AG04450 (cell line): ENCODE data around the gene DDX1. TPM values are rescaled to one million over a fixed set of nuclear protein-coding genes. Genes with fewer than 3 reads are reported as not detected.

Source experiments
- CTCF ChIA-PET: fragments of 300-600, 350-600 bp; formaldehyde crosslinking; extraction: SDS; loops from one replicate; lab custom pipeline; 2022; ENCODE audit warnings: antibody characterized with exemption, inconsistent platforms; lab: Charles Lee
- POLR2A ChIA-PET: fragments of 350-600 bp; formaldehyde crosslinking; extraction: SDS; loops from one replicate; lab custom pipeline; 2021; ENCODE audit warnings: antibody characterized with exemption, inconsistent platforms; lab: Yijun Ruan, JAX
- DNase-seq: peaks from one replicate; pipeline ENCODE4 v3.0.0-alpha.2; 2011; ENCODE audit warnings: low read depth, low spot score
- H3K27ac ChIP-seq: one replicate; pipeline ENCODE4 v1.5.1; 2012; ENCODE audit warnings: low read depth, low read length, control low read depth
- H3K27me3 ChIP-seq: one replicate; pipeline ENCODE4 v1.6.0; 2012; ENCODE audit warnings: low read length; ENCODE audit not compliant: control insufficient read depth, insufficient read depth
- H3K4me3 ChIP-seq: 2 replicates; pipeline ENCODE4 v1.5.1; 2011; ENCODE audit warnings: mild to moderate bottlenecking, low read depth, low read length, control low read depth
- H3K9me3 ChIP-seq: 2 replicates; pipeline ENCODE4 v1.5.1; 2012; ENCODE audit warnings: low read length; ENCODE audit not compliant: control insufficient read depth, insufficient read depth
- polyA plus RNA-seq: library from polyadenylated mRNA; depleted of rRNA; stranded (reverse); fragments of >200 nt; gene quantifications from 2 replicates; pipeline ENCODE4 v1.2.3, GENCODE V29; 2011
- TF ChIP-seq, protein P1 (sequence below): IDR thresholded peaks from 2 replicates; pipeline ENCODE4 v1.5.1; 2011; ENCODE audit warnings: low read depth, low read length, control low read depth, inconsistent platforms

The DDX1 gene
- polyA plus RNA-seq, 1 experiment = 171 TPM

DNA sequence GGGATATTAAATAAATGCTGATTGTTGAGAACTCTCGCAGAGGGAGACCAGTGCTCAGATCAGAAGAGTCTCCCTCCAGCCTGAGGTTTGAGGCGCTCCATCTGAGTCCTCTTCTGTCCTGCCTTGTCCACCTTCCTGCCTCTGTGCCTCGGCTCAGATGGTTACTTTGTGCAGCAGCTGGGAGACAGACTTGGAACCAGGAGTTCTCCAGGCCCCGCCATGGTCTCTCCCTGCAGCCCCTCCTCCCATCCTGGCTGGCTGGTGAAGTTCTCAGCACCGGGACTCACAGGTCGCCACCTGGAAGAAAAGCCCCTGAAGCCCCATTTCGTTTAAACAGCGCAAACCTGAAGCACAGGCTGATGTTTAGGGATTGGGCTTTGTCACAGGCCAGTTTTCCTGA, 60.6 kb downstream of the DDX1 start:
- H3K27ac ChIP-seq = no peak overlapping the region
- ChIA-PET POLR2A (no interaction called here), CTCF (no interaction called here)
- no peak overlapping the region for H3K4me3 ChIP-seq
- TF ChIP-seq, protein P1, sequence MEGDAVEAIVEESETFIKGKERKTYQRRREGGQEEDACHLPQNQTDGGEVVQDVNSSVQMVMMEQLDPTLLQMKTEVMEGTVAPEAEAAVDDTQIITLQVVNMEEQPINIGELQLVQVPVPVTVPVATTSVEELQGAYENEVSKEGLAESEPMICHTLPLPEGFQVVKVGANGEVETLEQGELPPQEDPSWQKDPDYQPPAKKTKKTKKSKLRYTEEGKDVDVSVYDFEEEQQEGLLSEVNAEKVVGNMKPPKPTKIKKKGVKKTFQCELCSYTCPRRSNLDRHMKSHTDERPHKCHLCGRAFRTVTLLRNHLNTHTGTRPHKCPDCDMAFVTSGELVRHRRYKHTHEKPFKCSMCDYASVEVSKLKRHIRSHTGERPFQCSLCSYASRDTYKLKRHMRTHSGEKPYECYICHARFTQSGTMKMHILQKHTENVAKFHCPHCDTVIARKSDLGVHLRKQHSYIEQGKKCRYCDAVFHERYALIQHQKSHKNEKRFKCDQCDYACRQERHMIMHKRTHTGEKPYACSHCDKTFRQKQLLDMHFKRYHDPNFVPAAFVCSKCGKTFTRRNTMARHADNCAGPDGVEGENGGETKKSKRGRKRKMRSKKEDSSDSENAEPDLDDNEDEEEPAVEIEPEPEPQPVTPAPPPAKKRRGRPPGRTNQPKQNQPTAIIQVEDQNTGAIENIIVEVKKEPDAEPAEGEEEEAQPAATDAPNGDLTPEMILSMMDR = no peak
- DNase-seq = no peak
- H3K9me3 ChIP-seq = no peaks in the 10 kb centered on the region; the same call in 1 of the 2 replicates
- peaks cover 8% of the 10 kb centered on the region for H3K27me3 ChIP-seq

DNA sequence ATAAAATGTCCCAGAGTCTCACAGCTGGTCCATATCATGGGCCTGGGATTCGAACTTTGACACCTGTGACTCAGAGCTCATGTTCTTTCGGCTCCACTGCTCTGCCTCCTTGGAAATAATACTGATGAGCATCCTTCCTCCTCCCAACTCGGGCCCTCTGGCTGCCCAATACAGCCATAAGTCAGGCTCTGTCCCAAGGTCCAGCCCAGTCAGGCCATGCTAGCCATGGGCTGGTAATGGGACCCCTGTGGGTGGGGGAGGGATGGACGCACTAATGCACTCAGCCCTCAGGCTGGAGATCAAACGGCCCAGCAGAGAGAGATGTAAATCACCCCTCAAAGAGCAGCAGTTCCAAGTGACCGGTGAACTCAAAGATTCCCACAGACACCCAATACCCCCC, 61.1 kb downstream of the DDX1 start:
- Histone ChIP-seq H3K9me3 (no peaks in the 10 kb centered on the region; the same call in 1 of the 2 replicates), H3K27ac (no peak overlapping the region), H3K27me3 (peaks cover 5% of the 10 kb centered on the region), H3K4me3 (no peak overlapping the region)
- CTCF ChIA-PET = no interaction called here
- TF ChIP-seq, protein P1 = no peak
- DNase-seq = no peak
- POLR2A ChIA-PET = no interaction called here

DNA sequence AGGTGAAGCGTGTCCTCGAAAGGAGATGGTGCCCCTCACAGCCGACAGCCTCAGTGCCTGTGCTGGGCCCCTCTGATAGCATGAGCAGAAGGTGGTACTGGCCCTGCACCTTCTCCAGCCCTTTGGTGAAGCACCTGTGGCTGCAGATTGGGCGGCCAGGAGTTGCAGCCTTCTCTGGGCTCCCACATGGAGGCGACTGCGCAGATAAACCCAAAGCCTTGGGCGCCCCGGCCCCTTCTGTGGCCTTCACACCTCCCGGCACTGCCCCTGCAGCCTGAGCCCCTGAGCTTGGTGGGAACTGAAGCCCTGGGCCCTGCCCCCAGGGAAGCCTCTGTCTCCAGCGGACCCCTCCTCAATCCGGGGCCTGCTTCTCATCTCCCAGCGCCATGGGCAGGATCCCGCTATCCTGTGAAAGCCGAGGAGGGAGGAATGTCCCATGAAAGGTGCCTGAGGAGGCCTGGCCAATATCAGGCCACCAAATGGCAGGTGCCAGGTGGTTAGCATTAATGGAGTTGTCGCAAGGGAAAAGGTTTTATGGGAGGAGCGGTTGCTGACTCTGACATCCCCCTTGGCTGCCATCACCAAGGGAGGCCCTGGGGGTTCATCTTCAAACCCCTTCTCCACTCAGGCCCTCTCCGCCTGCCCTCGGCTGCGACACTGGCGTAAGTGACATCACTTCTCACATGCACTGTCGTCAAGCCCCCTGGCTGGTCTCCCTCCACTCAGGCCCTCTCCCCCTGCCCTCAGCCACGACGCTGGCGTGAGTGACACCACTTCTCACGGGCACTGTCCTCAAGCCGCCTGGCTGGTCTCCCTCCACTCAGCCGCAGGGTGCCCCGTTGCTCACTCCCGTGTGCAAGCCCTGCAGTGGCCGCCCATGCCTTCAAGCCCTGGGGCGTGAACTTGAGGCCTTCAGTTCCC, 62.4 kb downstream of the DDX1 start:
- POLR2A ChIA-PET = no interaction called here
- CTCF ChIA-PET = no interaction called here
- Histone ChIP-seq H3K27me3 (peaks cover 2% of the 10 kb centered on the region), H3K4me3 (no peak overlapping the region), H3K9me3 (no peaks in the 10 kb centered on the region; the same call in 1 of the 2 replicates), H3K27ac (no peak overlapping the region)
- no peak for DNase-seq
- TF ChIP-seq, protein P1 = no peak

DNA sequence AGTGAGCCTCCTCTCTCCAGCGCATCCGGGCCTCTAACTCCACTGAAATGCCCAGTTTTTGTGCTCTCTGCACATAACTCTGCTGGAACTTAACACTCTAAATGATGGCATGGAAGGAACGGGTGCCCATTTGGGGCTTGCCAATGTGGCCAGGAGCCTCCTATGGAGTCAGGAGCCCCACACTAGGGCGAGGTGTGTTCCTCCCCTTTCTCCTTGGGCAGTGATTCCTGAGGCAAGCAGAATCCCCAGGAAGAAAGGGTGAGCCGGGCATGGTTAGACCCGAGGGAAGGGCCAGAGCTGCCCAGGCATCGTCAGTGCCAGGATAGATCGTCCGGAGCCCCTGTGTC, 63.0 kb downstream of the DDX1 start:
- CTCF ChIA-PET = no interaction called here

More for the DNA sequence above, 63.0 kb downstream of the DDX1 start:
- no peaks in the 10 kb centered on the region; the same call in 1 of the 2 replicates for H3K9me3 ChIP-seq
- POLR2A ChIA-PET = no interaction called here
- no peak overlapping the region for H3K27ac ChIP-seq
- TF ChIP-seq, protein P1 = no peak
- DNase-seq = no peak
- no peak overlapping the region for H3K4me3 ChIP-seq
- peaks cover 2% of the 10 kb centered on the region for H3K27me3 ChIP-seq
